ENCODE measurements around the gene VWC2L. TPM values are rescaled to one million over a fixed set of nuclear protein-coding genes. Genes with fewer than 3 reads are reported as not detected.

The VWC2L gene
- total and polyA plus RNA-seq, 2 experiments from 2014 or later = not detected

DNA sequence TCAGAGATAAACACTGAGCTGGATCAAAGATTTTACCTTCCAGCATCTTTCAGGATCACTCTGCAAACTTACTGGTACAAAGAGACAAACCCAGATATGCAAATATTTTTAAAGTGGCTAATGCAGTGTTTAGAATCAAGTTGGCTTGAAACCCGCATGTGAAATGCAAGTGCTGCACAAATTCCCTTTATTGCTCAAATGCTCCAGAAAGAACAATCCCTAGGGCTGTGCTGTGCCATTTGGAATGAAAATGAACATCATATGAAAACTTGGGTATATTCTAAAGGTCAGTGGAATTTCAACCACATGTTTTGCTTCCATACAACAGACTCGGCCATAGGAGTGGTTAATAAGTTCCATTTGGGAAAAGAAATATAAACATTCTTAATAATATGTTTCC lies 139.1 kb downstream of the VWC2L start:
- no peaks in the 10 kb centered on the region for H3F3A ChIP-seq (replicated peaks; ENCODE audit: low read depth)
- no peak overlapping the region for H3K4me2 ChIP-seq
- Mint-ChIP-seq H3K9me3 (no peaks in the 10 kb centered on the region), H3K4me1 (no peaks in the 10 kb centered on the region), H3K4me3 (no peak overlapping the region), H3K27me3 (ENCODE audit: insufficient read depth, low read depth, poor library complexity) (no peaks in the 10 kb centered on the region), H3K27ac (no peak overlapping the region), H3K36me3 (ENCODE audit: low read depth) (no peaks in the 10 kb centered on the region)
- TF ChIP-seq, protein P1, sequence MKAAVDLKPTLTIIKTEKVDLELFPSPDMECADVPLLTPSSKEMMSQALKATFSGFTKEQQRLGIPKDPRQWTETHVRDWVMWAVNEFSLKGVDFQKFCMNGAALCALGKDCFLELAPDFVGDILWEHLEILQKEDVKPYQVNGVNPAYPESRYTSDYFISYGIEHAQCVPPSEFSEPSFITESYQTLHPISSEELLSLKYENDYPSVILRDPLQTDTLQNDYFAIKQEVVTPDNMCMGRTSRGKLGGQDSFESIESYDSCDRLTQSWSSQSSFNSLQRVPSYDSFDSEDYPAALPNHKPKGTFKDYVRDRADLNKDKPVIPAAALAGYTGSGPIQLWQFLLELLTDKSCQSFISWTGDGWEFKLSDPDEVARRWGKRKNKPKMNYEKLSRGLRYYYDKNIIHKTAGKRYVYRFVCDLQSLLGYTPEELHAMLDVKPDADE (IDR thresholded peaks at IDR 0.05) = no peak
- TF ChIP-seq EZH2phosphoT487 (IDR thresholded peaks at IDR 0.05; ENCODE audit: unreplicated experiment) = no peak
- no peak for TF ChIP-seq EZH2 (IDR thresholded peaks at IDR 0.05; ENCODE audit: low read depth, unreplicated experiment)
- no peak for TF ChIP-seq STAT1 (IDR thresholded peaks at IDR 0.05; ENCODE audit: unreplicated experiment)
- TF ChIP-seq, protein P2, sequence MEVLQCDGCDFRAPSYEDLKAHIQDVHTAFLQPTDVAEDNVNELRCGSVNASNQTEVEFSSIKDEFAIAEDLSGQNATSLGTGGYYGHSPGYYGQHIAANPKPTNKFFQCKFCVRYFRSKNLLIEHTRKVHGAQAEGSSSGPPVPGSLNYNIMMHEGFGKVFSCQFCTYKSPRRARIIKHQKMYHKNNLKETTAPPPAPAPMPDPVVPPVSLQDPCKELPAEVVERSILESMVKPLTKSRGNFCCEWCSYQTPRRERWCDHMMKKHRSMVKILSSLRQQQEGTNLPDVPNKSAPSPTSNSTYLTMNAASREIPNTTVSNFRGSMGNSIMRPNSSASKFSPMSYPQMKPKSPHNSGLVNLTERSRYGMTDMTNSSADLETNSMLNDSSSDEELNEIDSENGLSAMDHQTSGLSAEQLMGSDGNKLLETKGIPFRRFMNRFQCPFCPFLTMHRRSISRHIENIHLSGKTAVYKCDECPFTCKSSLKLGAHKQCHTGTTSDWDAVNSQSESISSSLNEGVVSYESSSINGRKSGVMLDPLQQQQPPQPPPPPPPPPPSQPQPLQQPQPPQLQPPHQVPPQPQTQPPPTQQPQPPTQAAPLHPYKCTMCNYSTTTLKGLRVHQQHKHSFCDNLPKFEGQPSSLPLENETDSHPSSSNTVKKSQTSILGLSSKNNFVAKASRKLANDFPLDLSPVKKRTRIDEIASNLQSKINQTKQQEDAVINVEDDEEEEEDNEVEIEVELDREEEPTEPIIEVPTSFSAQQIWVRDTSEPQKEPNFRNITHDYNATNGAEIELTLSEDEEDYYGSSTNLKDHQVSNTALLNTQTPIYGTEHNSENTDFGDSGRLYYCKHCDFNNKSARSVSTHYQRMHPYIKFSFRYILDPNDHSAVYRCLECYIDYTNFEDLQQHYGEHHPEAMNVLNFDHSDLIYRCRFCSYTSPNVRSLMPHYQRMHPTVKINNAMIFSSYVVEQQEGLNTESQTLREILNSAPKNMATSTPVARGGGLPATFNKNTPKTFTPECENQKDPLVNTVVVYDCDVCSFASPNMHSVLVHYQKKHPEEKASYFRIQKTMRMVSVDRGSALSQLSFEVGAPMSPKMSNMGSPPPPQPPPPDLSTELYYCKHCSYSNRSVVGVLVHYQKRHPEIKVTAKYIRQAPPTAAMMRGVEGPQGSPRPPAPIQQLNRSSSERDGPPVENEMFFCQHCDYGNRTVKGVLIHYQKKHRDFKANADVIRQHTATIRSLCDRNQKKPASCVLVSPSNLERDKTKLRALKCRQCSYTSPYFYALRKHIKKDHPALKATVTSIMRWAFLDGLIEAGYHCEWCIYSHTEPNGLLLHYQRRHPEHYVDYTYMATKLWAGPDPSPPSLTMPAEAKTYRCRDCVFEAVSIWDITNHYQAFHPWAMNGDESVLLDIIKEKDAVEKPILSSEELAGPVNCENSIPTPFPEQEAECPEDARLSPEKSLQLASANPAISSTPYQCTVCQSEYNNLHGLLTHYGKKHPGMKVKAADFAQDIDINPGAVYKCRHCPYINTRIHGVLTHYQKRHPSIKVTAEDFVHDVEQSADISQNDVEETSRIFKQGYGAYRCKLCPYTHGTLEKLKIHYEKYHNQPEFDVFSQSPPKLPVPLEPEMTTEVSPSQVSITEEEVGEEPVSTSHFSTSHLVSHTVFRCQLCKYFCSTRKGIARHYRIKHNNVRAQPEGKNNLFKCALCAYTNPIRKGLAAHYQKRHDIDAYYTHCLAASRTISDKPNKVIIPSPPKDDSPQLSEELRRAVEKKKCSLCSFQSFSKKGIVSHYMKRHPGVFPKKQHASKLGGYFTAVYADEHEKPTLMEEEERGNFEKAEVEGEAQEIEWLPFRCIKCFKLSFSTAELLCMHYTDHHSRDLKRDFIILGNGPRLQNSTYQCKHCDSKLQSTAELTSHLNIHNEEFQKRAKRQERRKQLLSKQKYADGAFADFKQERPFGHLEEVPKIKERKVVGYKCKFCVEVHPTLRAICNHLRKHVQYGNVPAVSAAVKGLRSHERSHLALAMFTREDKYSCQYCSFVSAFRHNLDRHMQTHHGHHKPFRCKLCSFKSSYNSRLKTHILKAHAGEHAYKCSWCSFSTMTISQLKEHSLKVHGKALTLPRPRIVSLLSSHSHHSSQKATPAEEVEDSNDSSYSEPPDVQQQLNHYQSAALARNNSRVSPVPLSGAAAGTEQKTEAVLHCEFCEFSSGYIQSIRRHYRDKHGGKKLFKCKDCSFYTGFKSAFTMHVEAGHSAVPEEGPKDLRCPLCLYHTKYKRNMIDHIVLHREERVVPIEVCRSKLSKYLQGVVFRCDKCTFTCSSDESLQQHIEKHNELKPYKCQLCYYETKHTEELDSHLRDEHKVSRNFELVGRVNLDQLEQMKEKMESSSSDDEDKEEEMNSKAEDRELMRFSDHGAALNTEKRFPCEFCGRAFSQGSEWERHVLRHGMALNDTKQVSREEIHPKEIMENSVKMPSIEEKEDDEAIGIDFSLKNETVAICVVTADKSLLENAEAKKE (CRISPR knock-in tag; IDR thresholded peaks at IDR 0.05) = no peak
- TF ChIP-seq POLR2AphosphoS5 (IDR thresholded peaks at IDR 0.05; ENCODE audit: low read depth) = no peak
- no peak for TF ChIP-seq CREB1 (CRISPR knock-in tag; IDR thresholded peaks at IDR 0.05; ENCODE audit: low read depth)
- TF ChIP-seq ZNF331 (CRISPR knock-in tag; IDR thresholded peaks at IDR 0.05; ENCODE audit: low read depth) = no peak
- no peak for TF ChIP-seq CTCF (conservative IDR thresholded peaks at IDR 0.05; ENCODE audit: low read depth in 2 of 2)
- TF ChIP-seq NANOG (IDR thresholded peaks at IDR 0.05; ENCODE audit: borderline replicate concordance) = no peak
- no peak for TF ChIP-seq REST (IDR thresholded peaks at IDR 0.05; ENCODE audit: unreplicated experiment)
- TF ChIP-seq JUNB (IDR thresholded peaks at IDR 0.05; ENCODE audit: unreplicated experiment) = no peak
- TF ChIP-seq ZNF114 (CRISPR knock-in tag; IDR thresholded peaks at IDR 0.05) = no peak
- 0 out of 2 replicates have a peak, but pooled peaks cover 3% of the 10 kb centered on the region for H3K9me2 ChIP-seq (ENCODE audit: insufficient read depth)
- H3K36me3 ChIP-seq (ENCODE audit: insufficient read depth) = no peaks in the 10 kb centered on the region
- H4K20me1 ChIP-seq (replicated peaks; ENCODE audit: insufficient read depth) = no peaks in the 10 kb centered on the region
- H3K4me1 ChIP-seq (ENCODE audit: insufficient read depth) = no peaks in the 10 kb centered on the region
- H3K27me3 ChIP-seq (ENCODE audit: insufficient read depth) = no peaks in the 10 kb centered on the region
- no peaks in the 10 kb centered on the region for H3K79me2 ChIP-seq (replicated peaks; ENCODE audit: insufficient read depth)
- no peak overlapping the region for H2AFZ ChIP-seq
- DNase-seq (ENCODE audit: low spot score) (no peak), ATAC-seq (no peak)
- H3K27ac ChIP-seq (ENCODE audit: low read depth) = no peak overlapping the region
- H3K4me3 ChIP-seq = no peak overlapping the region

Measured in GM23338 (cell line).